Raji (cell line): Measurements from ENCODE around the gene ENO2.

Experiments used
- POLR2A ChIP-seq: IDR thresholded peaks from 2 replicates; pipeline ENCODE4 v1.6.1; 2011; ENCODE audit warnings: low read depth, low read length, control low read depth; ENCODE audit not compliant: insufficient read depth

ENO2 gene

DNA sequence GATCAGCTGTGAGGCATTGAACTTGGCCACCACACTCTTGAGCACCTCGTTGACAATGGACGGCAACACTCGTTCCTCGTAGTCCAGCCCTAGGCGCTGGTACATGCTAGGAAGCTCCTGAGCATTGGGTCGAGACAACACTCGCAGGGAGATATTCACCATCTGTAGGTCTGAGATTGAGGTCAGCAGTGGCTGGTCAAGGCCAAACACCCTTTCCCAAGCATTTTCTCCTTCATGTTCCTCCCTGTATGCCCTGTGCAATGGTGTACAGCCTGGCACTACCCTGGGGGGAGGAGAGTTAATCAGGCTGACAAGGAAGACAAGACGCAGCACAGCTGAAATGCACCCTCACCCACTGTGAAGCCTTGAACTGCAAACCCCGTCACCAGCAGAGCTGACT is 54.0 kb downstream of the ENO2 start:
- TF ChIP-seq POLR2A: no peak

DNA sequence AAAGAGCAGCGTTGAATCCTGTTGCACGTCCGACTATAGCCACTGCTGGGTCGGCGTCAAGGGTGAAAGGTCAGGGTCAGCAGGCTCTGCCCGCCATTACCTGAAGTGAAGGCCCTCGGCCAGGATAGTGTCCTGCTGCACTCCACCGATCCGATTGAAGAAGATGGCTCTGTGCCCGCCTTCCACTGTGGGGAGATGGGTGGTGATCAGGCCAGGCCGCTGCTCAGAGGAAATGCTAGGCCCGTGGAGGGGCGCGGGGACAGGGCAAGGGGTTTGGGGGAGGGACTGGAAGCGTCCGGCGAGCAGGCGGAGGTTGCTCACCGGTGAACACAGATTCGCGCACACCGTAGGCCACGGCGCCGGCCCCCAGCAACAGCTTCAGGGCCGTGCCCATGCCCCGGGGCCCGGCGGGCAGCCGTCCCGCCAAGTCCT is 55.7 kb downstream of the ENO2 start:
- TF ChIP-seq POLR2A: no peak
